DMS153 (cell line): ENCODE data around the gene FAM219A.

Experiments
- DNase-seq: peaks from one replicate; lab custom pipeline; 2025; lab: John Stamatoyannopoulos, UW

The FAM219A gene

GRCh38 chr9:34400686-34401602 lies 57.4 kb downstream of the FAM219A start:
- DNase-seq = no peak

DNA sequence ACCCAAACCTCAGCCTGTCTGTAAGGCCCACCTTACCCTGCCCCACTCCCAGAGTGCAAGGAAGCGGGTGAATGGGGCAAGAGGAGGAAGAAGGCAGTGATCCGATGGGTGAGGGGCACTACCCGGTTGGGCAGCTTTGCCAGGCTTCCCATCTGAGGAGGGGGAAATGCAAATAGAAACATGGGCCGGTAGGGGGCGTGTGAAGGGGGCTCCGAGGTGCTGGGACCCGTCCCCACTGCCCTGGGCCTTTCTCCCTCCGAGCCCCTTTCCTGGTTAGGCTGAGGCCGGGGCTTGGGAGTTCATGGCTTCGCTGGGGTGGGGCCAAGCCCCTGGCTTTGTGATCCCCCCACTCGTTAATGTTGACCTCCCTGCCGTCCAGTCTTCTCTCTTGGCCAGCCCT lies 58.1 kb downstream of the FAM219A start:
- no peak for DNase-seq

- no peak for DNase-seq
Observed at GRCh38 chr9:34399729-34400128, 58.6 kb downstream of the FAM219A start.

DNA sequence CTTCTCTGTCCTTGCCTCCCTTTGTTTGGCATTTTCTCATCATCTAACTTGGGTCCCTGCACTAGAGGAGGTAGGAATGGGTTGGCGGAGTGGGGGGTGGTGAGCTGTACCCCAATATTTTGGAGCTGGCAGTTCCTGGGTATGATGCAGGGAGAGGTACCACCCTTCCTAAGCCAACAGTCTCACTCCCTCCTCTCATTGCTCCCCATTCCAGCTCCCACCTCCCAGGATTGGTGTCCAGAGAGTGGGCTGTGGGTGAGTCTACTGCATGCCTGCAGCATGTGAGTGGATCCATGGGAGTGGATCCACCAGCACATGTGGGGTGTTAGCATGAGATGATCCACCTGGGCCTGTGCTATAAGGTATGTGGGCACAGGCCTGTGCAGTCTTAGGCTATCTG lies 59.5 kb downstream of the FAM219A start:
- no peak for DNase-seq

- no peak for DNase-seq
Observed at GRCh38 chr9:34396276-34397214, 61.8 kb downstream of the FAM219A start.

DNA sequence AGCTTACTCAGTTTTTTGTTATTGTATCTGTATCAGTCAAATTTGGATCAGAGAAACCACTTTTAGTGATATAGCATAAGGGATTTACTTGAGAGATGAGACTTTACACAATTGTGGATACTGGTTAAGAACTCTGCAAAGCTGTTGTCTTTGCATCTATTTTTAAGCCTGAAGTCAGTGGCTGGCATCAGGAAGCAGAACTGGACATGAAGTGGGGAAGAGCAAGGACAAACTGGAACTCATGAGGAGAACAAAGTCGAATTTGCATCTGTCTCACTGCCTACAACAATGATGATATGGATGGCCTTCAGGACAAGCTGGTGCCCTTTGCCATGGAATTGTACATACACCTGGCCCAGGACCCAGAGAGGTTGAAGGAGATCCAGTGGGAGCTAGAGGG lies 65.9 kb downstream of the FAM219A start:
- no peak for DNase-seq

GRCh38 chr9:34387239-34387638 lies 71.1 kb downstream of the FAM219A start:
- DNase-seq = no peak

DNA sequence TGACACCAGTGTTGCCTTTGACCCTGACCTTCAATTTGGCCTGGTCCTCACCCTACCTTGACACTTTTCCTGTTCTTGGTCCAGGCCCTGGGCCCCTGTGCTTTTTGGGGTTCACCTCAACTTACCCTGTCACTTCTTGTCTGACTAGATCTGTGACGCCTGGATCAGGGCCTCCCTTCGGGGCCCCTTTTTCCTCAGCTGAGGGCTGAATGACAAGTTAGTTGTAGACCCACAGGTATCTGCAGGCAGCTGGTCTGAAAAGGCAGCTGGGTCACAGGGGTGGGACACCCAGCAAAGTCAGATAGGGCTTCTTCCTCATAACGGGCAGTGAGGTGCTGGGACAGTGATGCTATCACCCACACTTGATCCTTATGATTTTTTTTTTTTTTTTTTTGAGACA lies 71.7 kb downstream of the FAM219A start:
- DNase-seq = no peak

DNA sequence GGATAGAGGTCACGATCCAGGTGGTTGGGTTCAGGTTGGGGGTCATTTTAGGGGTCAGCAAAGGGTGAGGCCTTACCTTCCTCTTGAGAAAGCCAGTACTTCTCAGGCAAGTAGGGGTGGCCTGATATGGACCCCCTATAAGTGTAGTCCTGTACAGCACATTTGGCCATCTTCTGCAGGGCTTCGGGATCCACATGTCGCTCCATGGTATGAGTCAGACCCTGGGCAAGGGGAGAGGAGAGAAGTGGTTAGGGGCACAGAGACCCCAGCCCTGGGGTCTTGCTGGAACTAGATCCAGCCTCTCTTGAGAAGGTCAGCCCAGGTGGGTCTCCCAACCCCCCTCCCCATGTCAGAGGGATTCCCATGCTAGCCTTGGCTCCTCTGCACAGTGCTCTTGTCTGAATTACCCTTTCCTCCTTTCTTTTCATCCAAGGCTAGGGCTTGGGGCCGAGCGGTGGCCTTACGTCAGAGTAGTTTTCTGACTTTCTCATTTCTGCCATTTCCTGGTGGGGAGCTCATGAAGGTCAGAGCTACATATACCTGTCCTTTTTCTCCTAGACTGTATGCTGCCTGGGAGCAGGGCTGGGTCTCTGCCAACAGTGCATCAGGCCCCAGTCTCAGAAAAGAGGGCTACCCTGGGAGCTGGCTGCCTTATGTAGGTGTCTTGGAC lies 72.7 kb downstream of the FAM219A start:
- no peak for DNase-seq

DNA sequence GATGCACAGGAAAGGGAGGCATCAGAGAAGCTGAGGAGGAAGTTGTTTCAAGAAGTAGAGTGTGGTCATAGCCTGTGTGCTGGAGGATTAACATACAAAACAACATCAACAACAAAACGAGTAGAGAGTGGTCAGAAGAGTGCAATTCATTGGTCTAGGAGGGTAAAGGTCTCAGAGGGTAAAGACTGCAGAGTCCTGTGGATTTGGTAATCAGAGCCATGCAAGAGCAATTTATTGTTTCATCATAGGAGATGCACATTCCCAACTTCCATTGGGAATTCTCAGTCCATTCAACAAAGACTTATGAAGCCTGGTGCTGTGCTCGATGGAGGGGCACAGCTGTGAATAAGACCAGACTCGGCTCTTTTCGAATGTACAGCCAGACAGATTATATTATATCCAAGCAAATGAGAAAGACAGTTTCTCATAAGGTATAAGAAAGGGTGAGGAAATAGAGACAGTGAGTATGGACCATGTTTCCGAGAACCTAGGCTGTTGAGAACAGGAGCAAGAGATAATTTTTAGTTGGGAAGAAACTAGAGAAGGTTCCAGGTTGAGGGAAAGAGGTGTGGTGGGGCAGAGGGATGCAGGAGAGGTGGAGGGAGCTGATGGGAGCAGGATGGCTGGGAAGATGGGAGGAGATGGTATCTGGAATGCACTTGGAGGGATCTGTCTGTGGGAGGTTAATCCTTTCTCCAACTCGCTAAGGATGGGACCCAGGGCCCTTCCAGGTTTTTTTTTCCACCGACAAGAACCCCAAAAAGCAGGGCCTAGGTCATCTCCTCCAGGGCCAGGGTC lies 73.8 kb downstream of the FAM219A start:
- no peak for DNase-seq

GRCh38 chr9:34383904-34384303 lies 74.5 kb downstream of the FAM219A start:
- DNase-seq = no peak

GRCh38 chr9:34382879-34383278 lies 75.5 kb downstream of the FAM219A start:
- no peak for DNase-seq

GRCh38 chr9:34382054-34382453 lies 76.3 kb downstream of the FAM219A start:
- DNase-seq = no peak

DNA sequence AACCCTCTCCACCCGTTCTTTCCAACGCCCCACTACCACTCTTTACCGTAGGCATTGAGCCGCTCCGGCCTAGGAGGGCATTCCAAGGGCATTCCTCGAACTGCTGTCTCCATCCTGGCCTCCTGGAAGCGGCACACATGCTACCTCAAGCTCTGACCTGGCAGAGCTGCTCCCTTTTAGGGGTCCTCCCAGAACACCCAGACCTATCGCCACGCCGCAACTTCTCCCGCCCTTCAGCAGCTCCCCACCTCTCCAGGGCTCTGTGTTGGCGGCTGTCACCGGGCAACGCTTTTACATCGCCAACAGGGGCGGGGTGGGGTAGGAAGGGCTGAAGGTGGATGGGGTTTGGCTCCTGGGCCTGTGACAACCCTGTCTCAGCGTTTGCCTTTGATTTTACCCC lies 77.0 kb downstream of the FAM219A start:
- DNase-seq = peak; percentile 25

- DNase-seq = peak; percentile 67
Observed at GRCh38 chr9:34380511-34381315, 77.7 kb downstream of the FAM219A start.

GRCh38 chr9:34380034-34380510 lies 78.3 kb downstream of the FAM219A start:
- DNase-seq = no peak

DNA sequence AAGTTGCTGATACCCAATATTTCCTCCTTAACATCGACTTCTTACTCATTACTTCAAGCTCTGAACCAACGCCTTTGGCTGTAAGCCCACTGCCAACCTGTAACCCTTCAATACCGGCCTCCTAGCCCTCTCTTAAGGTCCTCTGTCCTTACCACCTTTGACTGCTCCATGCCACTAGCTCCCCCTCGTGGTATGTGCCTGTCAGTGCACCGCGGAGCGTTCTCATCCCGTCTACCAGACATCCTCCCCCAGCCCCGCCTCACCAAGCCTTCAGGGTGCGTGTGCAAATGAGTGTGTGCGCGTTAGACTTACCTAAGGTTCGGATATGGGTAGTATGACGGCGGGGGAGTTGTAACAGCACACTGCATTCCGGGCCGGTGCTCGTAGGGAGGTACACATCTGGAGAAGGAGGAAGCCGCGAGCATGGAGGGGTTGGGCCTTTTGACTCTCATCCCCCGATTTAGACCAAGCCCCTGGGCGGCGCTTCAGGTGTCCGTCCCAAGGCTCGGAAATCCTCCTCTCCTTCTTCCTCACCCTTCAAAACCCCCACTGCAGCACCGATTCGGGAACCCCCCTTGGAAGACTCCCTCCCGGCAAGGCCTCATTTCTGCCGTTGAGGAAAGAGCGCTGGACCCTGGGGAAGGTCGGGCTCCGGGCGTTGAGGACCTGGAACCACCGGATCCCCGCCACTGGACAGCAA lies 78.9 kb downstream of the FAM219A start:
- DNase-seq = peak; percentile 71

DNA sequence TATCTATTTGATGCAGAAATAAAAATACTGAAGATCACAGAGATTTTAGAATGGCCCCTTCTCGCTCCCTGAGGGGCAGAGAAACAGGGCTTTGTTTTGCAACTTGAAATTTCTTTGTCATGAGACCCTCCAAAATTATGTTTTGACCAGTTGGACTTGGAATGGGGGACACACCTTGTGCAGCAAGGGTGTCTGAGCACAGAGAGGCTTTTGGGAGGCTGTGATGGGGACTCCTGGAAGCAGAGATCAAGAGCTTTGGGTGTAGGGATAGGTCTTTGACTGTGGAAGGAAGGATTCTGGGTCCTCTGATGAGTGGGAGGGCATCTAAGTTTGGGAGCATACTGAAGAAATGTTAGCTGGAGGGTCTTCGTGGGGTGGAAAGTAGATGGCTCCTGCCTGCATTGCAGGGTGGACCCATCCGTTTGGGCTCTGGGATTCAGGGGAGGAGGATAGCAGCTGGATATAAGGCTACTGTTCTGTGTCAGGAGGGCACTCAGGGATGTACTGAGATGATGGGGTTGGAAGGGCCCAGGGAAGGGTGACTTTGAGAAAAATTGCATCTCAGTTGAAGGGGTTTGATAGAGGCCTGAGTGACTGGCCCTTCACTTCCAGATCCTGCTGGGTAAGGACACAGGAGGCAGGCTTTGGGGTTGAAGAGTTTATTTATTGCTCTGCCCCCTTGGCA lies 79.9 kb downstream of the FAM219A start:
- no peak for DNase-seq

GRCh38 chr9:34377404-34377746 lies 81.0 kb downstream of the FAM219A start:
- DNase-seq = no peak
